CD4-positive, alpha-beta T cell treated with Interleukin-17A for 4 hours (primary cell): ENCODE measurements around the gene CITED1.

Source experiments
- DNase-seq: peaks from one replicate; pipeline ENCODE4 v3.0.0-alpha.2; 2020; ENCODE audit warnings: mixed read lengths

CITED1 gene

GRCh38 chrX:72308566-72309296, 3.0 kb upstream of the CITED1 start:
- DNase-seq = peak; percentile 16

- no peak for DNase-seq
Observed at GRCh38 chrX:72308209-72308565, 2.5 kb upstream of the CITED1 start.

- no peak for DNase-seq
Observed at GRCh38 chrX:72307646-72308051, 1.9 kb upstream of the CITED1 start.

- DNase-seq = peak; percentile 36
Observed at GRCh38 chrX:72306851-72307645, 1.3 kb upstream of the CITED1 start.

- no peak for DNase-seq
Observed at GRCh38 chrX:72306085-72306801, 529 bp upstream of the CITED1 start.

- no peak for DNase-seq
Observed at GRCh38 chrX:72304877-72305276, 837 bp downstream of the CITED1 start.

- DNase-seq = no peak
Observed at GRCh38 chrX:72301781-72302180, 3.9 kb downstream of the CITED1 start.

GRCh38 chrX:72299891-72300630, 5.7 kb downstream of the CITED1 start:
- no peak for DNase-seq

- DNase-seq = no peak
Observed at GRCh38 chrX:72297953-72298730, 7.6 kb downstream of the CITED1 start.

- DNase-seq = no peak
Observed at GRCh38 chrX:72296991-72297390, 8.7 kb downstream of the CITED1 start.

- DNase-seq = no peak
Observed at GRCh38 chrX:72295745-72296144, 10.0 kb downstream of the CITED1 start.

GRCh38 chrX:72294497-72294896, 11.2 kb downstream of the CITED1 start:
- DNase-seq = no peak

GRCh38 chrX:72282302-72282701, 23.4 kb downstream of the CITED1 start:
- DNase-seq = no peak

GRCh38 chrX:72280321-72280845, 25.3 kb downstream of the CITED1 start:
- no peak for DNase-seq

- DNase-seq = no peak
Observed at GRCh38 chrX:72276478-72276953, 29.2 kb downstream of the CITED1 start.

GRCh38 chrX:72274526-72274925, 31.2 kb downstream of the CITED1 start:
- no peak for DNase-seq

GRCh38 chrX:72273718-72274117, 32.0 kb downstream of the CITED1 start:
- peak; percentile 21 for DNase-seq

GRCh38 chrX:72272868-72273267, 32.8 kb downstream of the CITED1 start:
- no peak for DNase-seq

GRCh38 chrX:72271812-72272211, 33.9 kb downstream of the CITED1 start:
- DNase-seq = no peak

GRCh38 chrX:72271091-72271788, 34.5 kb downstream of the CITED1 start:
- no peak for DNase-seq

GRCh38 chrX:72270316-72270866, 35.3 kb downstream of the CITED1 start:
- no peak for DNase-seq
